HG02884 (cell line): ENCODE data around the gene ALKBH7.
A peak's percentile ranks its signal among the peaks of the same experiment; 100 is the strongest.
"Not testable (repeated sequence)": the region's sequence is repeated elsewhere in the genome, so short reads cannot be mapped to it uniquely, and the experiment has no call there.

Experiments used
- ATAC-seq: cut with Tn5 transposase; IDR thresholded peaks from one replicate; pipeline ENCODE4 v1.9.1; 2021; ENCODE audit warnings: mild to moderate bottlenecking, moderate library complexity; ENCODE audit not compliant: unreplicated experiment

ALKBH7 gene, protein sequence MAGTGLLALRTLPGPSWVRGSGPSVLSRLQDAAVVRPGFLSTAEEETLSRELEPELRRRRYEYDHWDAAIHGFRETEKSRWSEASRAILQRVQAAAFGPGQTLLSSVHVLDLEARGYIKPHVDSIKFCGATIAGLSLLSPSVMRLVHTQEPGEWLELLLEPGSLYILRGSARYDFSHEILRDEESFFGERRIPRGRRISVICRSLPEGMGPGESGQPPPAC

DNA sequence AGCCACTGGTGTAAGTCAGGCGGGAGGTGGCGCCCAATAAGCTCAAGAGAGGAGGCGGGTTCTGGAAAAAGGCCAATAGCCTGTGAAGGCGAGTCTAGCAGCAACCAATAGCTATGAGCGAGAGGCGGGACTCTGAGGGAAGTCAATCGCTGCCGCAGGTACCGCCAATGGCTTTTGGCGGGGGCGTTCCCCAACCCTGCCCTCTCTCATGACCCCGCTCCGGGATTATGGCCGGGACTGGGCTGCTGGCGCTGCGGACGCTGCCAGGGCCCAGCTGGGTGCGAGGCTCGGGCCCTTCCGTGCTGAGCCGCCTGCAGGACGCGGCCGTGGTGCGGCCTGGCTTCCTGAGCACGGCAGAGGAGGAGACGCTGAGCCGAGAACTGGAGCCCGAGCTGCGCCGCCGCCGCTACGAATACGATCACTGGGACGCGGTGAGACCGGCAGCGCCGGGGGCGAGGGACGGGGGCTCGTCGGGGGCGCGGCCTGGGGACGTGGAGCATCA, at the start of gene ALKBH7:
Gene ALKBH7 (plus strand): TSS at position 201 of the 502 bp plus-strand sequence. CDS start 27 bp downstream, at position 228.
- ATAC-seq = peak; percentile 73

DNA sequence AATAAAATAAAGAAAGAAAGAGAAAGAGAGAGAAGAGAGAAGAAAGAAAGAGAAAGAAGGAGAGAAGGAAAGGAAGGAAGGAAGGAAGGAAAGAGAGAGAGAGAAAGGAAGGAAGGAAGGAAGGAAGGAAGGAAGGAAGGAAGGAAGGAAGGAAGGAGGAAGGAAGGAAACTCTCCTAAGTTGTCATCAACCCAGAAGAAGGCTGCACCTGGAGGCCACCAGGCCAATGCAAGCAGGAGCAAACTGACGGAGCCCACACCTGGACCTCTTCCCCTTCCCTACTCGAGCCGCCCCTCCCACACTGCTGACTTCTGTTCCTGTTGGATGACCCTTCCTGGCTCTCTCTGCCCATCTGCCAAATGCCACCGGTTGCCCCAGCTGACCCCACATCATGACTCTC, 47.8 kb upstream of the ALKBH7 start:
- ATAC-seq = no peak

DNA sequence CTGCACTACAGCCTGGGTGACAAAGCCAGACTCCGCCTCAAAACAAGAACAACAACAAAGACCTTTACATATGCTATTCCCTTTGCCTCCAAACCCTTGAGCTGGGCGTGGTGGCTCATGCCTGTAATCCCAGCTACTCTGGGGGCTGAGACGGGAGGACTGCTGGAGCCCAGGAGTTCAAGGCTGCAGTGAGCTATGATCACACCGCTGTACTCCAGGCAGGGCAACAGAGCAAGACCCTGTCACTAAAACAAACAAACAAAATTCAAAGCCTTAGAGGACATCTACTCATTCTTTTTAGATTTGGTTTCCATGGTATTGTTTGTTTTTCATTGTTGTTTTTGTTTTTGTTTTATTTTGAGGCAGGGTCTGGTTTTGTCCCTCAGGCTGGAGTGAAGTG, 47.0 kb upstream of the ALKBH7 start:
- no peak for ATAC-seq

DNA sequence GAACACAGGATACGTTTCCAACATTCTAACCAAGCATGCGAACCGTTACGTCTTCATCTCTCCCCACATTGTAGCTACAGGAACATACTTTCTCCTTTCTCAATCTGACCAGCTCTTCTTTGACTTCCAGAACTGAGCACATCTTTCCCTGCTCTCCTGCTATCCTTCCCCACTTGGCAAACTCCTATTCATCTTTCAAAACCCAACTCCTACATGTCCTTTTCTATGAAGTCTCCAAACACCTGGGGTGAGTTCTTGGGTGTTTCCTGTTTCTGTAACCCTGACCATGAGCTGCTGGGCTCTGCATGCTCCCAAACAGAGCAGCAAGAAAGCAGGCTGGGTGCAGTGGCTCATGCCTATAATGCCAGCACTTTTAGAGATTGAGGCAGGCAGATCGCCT, 45.8 kb upstream of the ALKBH7 start:
- no peak for ATAC-seq

DNA sequence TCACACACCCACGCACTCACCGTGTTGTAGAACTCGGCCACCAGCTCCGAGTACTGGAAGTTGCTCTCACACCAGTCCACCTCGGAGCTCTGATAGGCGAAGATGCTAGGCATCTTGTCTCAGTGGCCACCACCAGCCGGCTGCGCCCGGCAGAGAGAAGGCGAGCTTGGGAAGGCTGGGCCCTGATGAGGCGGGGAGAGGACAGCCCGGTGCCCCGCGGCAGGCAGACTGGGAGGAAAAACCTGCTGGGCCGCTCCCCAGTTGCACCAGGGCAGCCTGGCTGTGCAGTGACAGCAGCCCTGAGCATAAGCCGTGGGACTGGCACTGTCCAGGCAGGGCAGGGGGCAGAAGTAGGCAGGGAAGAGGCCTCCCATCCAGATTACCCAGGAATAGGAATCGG, 39.2 kb upstream of the ALKBH7 start, which contains the start of gene ACER1:
Gene ACER1 (minus strand): TSS at position 174 of the 400 bp plus-strand sequence. CDS start 61 bp downstream, at position 113.
- no peak for ATAC-seq

DNA sequence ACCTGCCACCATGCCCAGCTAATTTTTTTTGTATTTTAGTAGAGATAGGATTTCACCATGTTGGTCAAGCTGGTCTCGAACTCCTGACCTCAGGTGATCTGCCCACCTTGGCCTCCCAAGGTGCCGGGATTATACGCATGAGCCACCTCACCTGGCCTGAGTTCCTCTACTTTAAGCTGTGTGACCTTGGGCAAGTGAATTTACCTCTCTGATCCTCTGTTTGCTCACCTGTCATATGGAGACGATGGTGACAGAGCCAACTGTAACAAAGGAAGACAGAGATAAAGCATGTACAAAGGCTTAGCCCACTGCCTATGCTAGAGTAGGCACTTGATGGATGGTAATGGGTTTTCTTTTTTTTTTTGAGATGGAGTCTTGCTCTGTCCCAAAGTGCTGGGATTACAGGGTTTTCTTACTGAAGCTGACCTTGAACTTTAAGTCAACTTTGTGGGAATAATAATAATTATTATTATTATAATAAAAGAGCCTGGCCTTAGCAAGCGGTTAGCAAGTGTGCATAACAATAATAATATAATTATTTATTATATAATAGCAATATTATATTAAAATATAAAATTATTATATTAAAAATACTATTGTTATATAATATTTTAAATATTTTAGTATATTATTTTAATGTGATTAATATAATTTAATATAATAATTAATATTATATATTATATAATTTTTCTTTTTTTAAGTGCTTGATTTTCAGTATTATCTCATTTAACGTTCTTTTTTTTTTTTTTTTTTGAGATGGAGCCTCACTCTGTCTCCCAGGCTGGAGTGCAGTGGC, 37.9 kb upstream of the ALKBH7 start:
- no peak for ATAC-seq

DNA sequence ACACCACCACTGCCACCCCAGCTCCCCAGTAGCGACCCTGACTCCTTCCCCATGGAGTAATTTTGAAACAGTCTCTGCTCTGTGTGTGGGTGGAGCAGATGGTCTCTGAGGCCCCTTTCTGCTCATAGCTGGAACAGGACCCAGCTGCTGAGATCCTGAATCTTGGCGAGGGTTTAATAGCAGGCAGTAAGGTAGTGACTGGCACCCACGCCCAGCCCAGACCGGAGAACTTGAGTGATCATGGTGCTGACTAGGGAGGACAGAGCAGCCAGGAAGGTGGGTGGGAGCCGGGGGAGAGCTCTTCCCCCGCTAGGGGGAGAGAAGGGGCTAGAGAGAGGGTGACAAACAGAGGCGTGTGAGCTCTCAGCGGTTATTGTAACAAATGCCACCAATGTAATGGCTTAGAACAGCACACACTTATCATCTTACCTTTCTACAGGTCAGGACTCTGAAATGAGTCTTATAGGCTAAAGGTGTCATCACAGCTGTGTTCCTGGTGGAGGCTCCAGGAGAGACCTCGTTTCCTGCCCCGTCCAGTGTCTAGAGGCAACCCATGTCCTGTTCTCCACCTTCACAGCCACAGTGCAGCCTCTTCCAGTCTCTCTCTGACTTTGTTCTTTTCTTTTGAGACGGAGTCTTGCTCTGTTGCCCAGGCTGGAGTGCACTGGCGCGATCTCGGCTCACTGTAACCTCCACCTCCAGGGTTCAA, 31.9 kb upstream of the ALKBH7 start:
- ATAC-seq = no peak

DNA sequence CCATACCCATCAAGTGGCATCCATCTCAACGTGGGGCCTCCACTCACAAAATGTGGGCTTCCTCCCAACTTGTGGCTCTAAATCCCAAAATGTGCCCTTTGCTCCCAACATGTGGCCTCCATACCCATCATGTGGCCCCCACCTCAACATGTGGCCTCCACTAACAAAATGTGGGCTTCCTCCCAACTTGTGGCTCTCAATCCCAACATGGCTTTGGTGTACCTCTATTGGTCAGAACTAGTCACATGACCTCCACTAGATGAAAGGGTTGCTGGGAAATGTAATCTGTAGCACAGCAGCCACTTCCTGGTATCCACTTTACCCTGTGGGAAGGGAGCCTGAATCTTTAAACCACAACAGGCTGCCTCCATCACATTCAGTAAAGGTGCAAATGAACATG, 29.1 kb upstream of the ALKBH7 start:
- no peak for ATAC-seq

DNA sequence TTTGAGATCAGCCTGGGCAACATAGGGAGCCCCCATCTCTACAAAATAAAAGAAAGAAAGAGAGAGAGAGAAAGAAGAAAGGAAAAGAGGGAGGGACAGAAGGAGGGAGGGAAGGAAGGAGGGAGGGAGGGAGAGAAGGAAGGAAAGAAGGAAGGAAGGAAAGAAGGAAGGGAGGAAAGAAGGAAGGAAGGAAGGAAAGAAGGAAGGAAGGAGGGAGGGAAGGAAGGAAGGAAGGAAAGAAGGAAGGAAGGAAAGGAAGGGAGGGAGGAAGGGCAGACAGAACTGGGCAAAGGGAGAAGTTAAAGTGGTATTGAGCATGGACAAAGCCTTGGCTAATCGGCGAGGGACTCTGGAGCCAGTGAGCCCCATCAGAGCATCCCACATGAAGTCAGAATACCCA, 23.3 kb upstream of the ALKBH7 start:
- ATAC-seq = not testable (repeated sequence)

DNA sequence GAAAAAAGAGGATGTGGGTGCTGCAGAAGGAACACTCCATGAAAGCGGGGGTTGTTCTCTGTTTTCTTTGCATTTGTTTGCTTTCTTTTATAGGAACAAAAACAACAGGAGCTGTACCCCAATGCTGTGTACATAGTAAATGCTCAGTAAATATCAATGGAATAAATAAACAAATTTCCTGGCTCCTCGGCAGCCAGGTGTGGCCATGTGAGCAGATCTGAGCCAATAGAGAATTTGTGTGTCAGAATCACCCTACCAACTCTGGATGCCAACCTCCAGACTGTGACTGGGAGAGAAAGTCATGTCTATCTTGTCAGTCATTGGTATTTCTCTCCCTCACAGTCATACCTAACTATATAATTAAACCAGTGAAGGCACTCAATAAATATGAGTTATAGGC, 21.9 kb upstream of the ALKBH7 start:
- no peak for ATAC-seq

DNA sequence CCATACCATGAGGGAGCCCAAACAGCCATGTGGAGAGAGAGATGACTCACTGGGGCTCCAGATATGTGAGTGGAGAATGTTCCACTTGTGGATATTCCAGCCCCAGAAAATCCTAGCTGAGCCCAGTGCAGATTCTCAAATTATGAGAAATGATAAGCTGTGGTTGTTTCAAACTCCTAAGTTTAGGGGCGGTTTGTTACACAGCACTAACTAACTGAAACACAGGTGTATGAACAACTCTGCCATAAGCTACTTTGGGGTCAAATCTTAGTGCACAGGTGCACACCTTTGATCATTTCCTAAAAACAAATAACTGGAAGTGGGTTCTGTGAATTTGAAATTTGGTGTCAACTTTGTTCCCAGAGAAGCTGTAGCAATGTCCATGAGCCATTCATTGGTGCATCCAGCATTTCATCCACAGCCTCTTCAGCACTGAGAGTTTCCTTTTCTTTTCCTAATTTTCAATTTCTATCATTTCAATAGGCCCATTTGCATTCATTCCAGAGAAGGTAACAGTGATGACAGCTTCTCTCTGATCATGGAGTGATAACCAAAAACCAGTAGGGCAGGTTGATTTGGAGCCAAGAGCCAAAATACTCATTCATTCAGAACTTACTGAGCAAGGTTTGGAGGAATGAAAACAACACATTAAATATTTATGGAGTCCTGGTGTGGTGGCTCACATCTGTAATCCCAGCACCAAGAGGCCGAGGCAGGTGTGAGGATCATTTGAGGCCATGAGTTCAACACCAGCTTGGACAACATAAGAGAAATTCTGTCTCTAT, 20.0 kb upstream of the ALKBH7 start:
- ATAC-seq = no peak

DNA sequence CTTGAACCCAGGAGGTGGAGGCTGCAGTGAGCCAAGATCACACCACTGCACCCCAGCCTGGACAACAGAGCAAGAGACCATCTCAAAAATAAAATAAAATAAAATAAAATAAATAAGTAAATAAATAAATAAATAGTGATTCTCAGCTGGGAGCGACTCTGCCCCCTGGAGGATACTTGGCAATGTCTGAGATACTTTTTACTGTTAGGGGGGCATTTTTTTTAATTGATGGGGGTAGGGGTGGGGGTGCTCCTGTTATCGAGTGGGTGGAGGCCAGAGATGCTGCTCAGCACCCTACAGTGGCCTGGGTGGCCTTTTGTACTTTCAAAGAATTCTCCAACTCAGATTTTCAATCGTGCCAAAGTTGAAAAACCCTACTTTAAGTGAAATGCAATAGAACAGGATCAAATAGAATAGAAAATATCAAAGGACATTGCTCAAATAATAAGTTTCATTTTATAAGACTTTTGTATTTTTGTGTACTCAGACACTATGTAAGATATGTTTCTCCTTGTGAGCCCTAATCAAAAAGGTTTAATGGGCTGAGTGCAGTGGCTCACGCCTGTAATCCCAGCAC, 18.4 kb upstream of the ALKBH7 start:
- ATAC-seq = no peak

DNA sequence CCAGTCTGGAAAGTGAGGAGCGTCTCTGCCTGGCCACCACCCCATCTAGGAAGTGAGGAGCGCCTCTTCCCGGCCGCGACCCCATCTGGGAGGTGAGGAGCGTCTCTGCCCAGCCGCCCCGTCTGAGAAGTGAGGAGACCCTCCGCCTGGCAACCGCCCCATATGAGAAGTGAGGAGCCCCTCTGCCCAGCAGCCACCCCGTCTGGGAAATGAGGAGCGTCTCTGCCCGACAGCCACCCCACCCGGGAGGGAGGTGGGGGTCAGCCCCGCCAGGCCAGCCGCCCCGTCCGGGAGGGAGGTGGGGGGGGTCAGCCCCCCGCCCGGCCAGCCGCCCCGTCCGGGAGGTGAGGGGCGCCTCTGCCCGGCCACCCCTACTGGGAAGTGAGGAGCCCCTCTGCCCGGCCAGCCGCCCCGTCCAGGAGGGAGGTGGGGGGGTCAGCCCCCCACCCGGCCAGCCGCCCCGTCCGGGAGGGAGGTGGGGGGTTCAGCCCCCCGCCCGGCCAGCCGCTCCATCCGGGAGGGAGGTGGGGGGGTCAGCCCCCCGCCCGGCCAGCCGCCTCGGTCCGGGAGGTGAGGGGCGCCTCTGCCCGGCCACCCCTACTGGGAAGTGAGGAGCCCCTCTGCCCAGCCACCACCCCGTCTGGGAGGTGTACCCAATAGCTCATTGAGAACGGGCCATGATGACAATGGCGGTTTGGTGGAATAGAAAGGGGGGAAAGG, 17.1 kb upstream of the ALKBH7 start:
- ATAC-seq = not testable (repeated sequence)

DNA sequence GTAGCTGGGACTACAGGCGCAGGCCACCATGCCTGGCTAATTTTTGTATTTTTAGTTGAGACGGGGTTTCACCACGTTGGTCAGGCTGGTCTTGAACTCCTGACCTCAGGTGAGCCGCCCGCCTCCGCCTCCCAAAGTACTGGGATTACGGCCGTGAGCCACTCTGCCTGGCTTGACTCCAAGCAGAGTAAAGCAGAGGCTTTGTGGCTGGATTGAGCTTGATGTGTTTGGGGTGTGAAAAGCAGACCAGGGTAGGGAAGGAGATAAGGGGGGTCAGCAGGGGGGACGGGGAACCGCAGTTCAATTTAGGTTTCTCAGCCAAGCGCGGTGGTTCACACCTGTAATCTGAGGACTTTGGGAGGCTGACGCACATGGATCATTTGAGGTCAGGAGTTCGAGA, 15.4 kb upstream of the ALKBH7 start:
- no peak for ATAC-seq

DNA sequence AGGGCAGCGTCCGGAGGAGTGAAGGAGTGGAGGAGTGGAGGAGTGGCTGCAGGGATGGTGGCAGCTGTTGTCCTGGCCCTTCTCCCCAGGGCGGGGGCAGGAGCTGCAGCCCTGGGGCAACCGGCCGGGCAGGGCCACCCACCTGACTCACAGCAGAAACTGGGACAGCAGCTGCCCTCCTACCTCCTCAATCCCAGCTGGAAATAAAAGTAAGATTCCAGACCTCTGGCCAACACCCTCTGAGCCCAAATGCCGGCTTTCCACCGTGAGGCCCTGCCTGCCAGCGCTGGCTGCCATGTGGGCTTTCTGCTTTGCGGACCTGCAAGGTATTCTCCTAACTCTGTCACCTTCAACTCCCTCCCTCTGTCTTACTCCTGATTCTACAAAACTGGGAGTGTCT, 14.6 kb upstream of the ALKBH7 start:
- ATAC-seq = no peak

DNA sequence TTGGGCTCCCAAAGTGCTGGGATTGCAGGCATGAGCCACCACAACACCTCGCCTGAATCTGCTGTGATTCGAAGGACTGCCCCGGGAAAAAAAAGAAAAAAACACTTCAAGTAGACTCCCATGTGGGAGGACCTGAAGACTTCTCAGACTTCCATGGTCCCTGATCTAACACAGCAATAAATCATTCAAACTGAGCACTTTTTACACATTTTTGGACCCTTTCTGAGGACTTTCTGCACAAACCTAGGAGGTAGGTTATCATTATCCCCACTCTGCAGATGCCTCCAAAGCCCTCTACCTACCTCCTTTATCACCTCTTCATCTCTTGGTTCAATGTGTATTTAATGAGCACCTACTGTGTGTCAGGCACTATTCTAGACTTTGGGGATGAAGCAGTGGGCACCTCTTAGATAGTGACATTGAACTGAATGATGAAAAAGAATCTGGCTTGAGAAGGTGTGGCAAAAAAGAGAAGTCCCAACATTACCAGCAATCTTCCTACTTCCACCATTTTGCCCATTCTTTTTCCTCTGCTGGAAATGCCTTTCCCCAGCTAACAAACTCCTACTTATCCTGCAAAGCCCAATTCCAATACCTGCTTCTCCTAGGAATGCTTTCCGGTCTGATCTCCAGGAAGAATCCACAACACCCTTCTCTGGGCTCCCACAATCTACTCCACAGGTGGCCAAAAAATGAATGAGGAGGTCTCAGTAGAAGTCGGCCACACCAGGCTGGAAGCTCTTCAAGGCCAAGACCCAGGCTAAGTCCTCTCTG, 12.8 kb upstream of the ALKBH7 start:
- ATAC-seq = no peak

DNA sequence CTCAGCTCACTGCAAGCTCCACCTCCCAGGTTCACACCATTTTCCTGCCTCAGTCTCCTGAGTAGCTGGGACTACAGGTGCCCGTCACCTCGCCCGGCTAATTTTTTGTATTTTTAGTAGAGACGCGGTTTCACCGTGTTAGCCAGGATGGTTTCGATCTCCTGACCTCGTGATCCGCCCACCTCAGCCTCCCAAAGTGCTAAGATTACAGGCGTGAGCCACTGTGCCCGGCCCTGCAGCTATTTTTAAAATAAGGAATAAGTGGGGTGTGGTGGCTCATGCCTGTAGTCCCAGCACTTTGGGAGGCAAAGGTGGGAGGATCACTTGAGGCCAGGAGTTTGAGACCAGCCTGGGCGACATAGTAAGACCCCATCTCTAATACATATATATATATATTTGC, 12.1 kb upstream of the ALKBH7 start:
- not testable (repeated sequence) for ATAC-seq

DNA sequence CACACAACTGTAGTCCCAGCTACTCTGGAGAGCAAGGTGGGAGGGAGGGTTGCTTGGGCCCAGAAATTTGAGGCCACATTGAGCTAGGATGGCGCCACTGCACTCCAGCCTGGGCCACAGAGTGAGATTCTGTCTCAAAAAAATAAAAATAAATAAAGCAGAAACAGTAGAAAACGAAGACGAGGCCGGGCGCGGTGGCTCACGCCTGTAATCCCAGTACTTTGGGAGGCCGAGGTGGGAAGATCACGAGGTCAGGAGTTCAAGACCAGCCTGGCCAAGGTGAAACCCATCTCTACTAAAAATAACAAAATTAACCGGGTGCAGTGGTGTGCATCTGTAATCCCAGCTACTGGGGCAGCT, 11.8 kb upstream of the ALKBH7 start:
- ATAC-seq = not testable (repeated sequence)

DNA sequence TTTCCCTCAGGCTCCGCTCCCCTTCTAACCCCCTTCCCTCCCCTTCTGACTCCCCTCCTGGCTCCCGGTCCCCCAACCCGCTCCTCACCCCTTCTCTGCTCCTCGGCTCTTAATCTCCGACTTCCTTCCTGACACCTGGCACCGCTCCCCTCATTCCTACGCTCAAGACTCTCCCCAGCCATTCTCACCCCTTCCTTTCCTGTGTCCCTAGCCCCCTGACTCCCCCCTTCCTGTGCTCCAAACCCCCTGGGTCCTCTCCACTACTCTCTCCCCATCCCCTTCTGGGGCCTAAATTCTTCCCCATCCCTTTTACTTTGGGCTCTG, 10.6 kb upstream of the ALKBH7 start:
- no peak for ATAC-seq
